Osteocyte (in vitro differentiated cells): ENCODE data around the gene MFSD6. TPM values are rescaled to one million over a fixed set of nuclear protein-coding genes. Genes with fewer than 3 reads are reported as not detected.
"Not testable (repeated sequence)": the region's sequence is repeated elsewhere in the genome, so short reads cannot be mapped to it uniquely, and the experiment has no call there.

Source experiments
- DNase-seq: peaks from one replicate; pipeline ENCODE4 v3.0.0; 2021; ENCODE audit warnings: mixed read lengths; ENCODE audit not compliant: unreplicated experiment; ENCODE audit errors: extremely low spot score
- H3K27ac Mint-ChIP-seq: one replicate; pipeline ENCODE4 v1.8.0; 2021; ENCODE audit warnings: mild to moderate bottlenecking, mixed read lengths; ENCODE audit not compliant: unreplicated experiment
- H3K27me3 Mint-ChIP-seq: one replicate; pipeline ENCODE4 v1.8.0; 2021; ENCODE audit warnings: mixed read lengths; ENCODE audit not compliant: unreplicated experiment
- H3K36me3 Mint-ChIP-seq: one replicate; pipeline ENCODE4 v1.8.0; 2021; ENCODE audit warnings: mixed read lengths; ENCODE audit not compliant: unreplicated experiment
- H3K4me1 Mint-ChIP-seq: one replicate; pipeline ENCODE4 v1.8.0; 2021; ENCODE audit warnings: mixed read lengths; ENCODE audit not compliant: unreplicated experiment
- H3K4me3 Mint-ChIP-seq: one replicate; pipeline ENCODE4 v1.8.0; 2021; ENCODE audit warnings: mild to moderate bottlenecking, moderate library complexity, mixed read lengths; ENCODE audit not compliant: unreplicated experiment
- H3K9me3 Mint-ChIP-seq: one replicate; pipeline ENCODE4 v1.8.0; 2021; ENCODE audit warnings: mixed read lengths; ENCODE audit not compliant: unreplicated experiment
- CTCF ChIP-seq: fragments of 200-600 bp; sonication (generic); IDR thresholded peaks from 2 replicates; pipeline ENCODE4 v1.5.0; 2021; ENCODE audit warnings: antibody characterized with exemption, mild to moderate bottlenecking, moderate library complexity
- total RNA-seq: library from RNA; stranded (reverse); gene quantifications from 2 replicates; pipeline ENCODE4 v1.2.1, GENCODE V29; 2021

The MFSD6 gene
- total RNA-seq, 1 donor from 2014 or later: 12.1 TPM

GRCh38 chr2:190467575-190468083, 59.5 kb downstream of the MFSD6 start:
- no peak for DNase-seq
- no peaks in the 10 kb centered on the region for H3K27me3 Mint-ChIP-seq
- H3K27ac Mint-ChIP-seq: peak overlapping the region; percentile 85
- no peak for TF ChIP-seq CTCF
- H3K9me3 Mint-ChIP-seq: no peaks in the 10 kb centered on the region
- H3K4me1 Mint-ChIP-seq: peaks cover 39% of the 10 kb centered on the region
- peak overlapping the region; percentile 19 for H3K4me3 Mint-ChIP-seq
- peaks cover 7% of the 10 kb centered on the region for H3K36me3 Mint-ChIP-seq

GRCh38 chr2:190468354-190468753, 60.2 kb downstream of the MFSD6 start:
- not testable (repeated sequence) for DNase-seq, H3K9me3 Mint-ChIP-seq, H3K27me3 Mint-ChIP-seq
- H3K27ac Mint-ChIP-seq: peak overlapping the region; percentile 85
- H3K4me3 Mint-ChIP-seq: peak overlapping the region; percentile 2
- peaks cover 11% of the 10 kb centered on the region for H3K36me3 Mint-ChIP-seq
- H3K4me1 Mint-ChIP-seq: peaks cover 39% of the 10 kb centered on the region

GRCh38 chr2:190468814-190469569, 60.8 kb downstream of the MFSD6 start:
- Mint-ChIP-seq H3K27me3 (no peaks in the 10 kb centered on the region), H3K9me3 (no peaks in the 10 kb centered on the region), H3K4me1 (peaks cover 39% of the 10 kb centered on the region), H3K27ac (peak overlapping the region; percentile 85), H3K36me3 (peaks cover 11% of the 10 kb centered on the region), H3K4me3 (peak overlapping the region; percentile 2)
- DNase-seq: no peak
- no peak for TF ChIP-seq CTCF

- Mint-ChIP-seq H3K36me3 (peaks cover 11% of the 10 kb centered on the region), H3K4me1 (peaks cover 39% of the 10 kb centered on the region), H3K27ac (peak overlapping the region; percentile 82), H3K27me3 (no peaks in the 10 kb centered on the region), H3K9me3 (no peaks in the 10 kb centered on the region), H3K4me3 (no peak overlapping the region)
- DNase-seq: no peak
- TF ChIP-seq CTCF: no peak
Observed at GRCh38 chr2:190469771-190470170, 61.6 kb downstream of the MFSD6 start.

- no peak for DNase-seq
- H3K9me3 Mint-ChIP-seq: no peaks in the 10 kb centered on the region
- no peak overlapping the region for H3K4me3 Mint-ChIP-seq
- H3K4me1 Mint-ChIP-seq: peaks cover 39% of the 10 kb centered on the region
- peak overlapping the region; percentile 78 for H3K27ac Mint-ChIP-seq
- H3K36me3 Mint-ChIP-seq: peaks cover 11% of the 10 kb centered on the region
- H3K27me3 Mint-ChIP-seq: no peaks in the 10 kb centered on the region
- no peak for TF ChIP-seq CTCF
Observed at GRCh38 chr2:190470256-190470826, 62.2 kb downstream of the MFSD6 start.
